Peyer's patch (tissue), 4 donors: ENCODE results near the gene GARIN5A. TPM values are rescaled to one million over a fixed set of nuclear protein-coding genes. Genes with fewer than 3 reads are reported as not detected.

Experiments used
- DNase-seq, 3 donors: peaks; one replicate each; pipeline ENCODE4 v3.0.0-alpha.2; 2017 to 2019
- H3K27ac ChIP-seq, 4 donors: fragments of 200-600 bp; sonication (generic); one replicate each; pipeline ENCODE4 v1.5.1; 2016 to 2019
- H3K27me3 ChIP-seq, 2 donors: fragments of 200-600 bp; sonication (generic); one replicate each; pipeline ENCODE4 v1.5.1; 2019
- H3K36me3 ChIP-seq, 3 donors: fragments of 200-600 bp; sonication (generic); one replicate each; pipeline ENCODE4 v1.5.1; 2016 to 2019
- H3K4me1 ChIP-seq, 4 donors: fragments of 200-600 bp; sonication (generic); one replicate each; pipeline ENCODE4 v1.5.1; 2016 to 2019
- H3K4me3 ChIP-seq, 4 donors: fragments of 200-600 bp; sonication (generic); 1 replicate in 3 of 4; 2 replicates in 1 of 4; pipeline ENCODE4 v1.5.1; 2016 to 2019; ENCODE audit warnings: mild to moderate bottlenecking in 1 of 4
- H3K9me3 ChIP-seq, 4 donors: fragments of 200-600 bp; sonication (generic); one replicate each; pipeline ENCODE4 v1.5.1; 2016 to 2019; ENCODE audit warnings: mild to moderate bottlenecking in 1 of 4
- POLR2A ChIP-seq, 2 donors: fragments of 450-650 bp; IDR thresholded peaks; one replicate each; pipeline ENCODE4 v1.5.1; 2017; ENCODE audit warnings: antibody characterized with exemption in 2 of 2, mild to moderate bottlenecking in 2 of 2, moderate library complexity in 2 of 2
- total RNA-seq, 4 donors: library from RNA; depleted of rRNA; stranded (reverse); fragments of >200 nt; gene quantifications; one replicate each; pipeline ENCODE4 v1.1.0, GENCODE V29; 2016
- TF ChIP-seq, protein P1 (sequence below), 6 experiments: fragments of 450-650 bp in 4 of 6; fragments of 200-600 bp in 2 of 6; sonication (generic) in 1 of 6; IDR thresholded peaks; one replicate each; pipeline ENCODE4 v1.5.1; 2017 to 2019; ENCODE audit warnings: antibody characterized with exemption in 6 of 6, mild to moderate bottlenecking in 3 of 6, moderate library complexity in 1 of 6

GARIN5A gene
- total RNA-seq, 4 donors from 2014 or later, result 2.0 to 2.5 TPM; not detected in 2

DNA sequence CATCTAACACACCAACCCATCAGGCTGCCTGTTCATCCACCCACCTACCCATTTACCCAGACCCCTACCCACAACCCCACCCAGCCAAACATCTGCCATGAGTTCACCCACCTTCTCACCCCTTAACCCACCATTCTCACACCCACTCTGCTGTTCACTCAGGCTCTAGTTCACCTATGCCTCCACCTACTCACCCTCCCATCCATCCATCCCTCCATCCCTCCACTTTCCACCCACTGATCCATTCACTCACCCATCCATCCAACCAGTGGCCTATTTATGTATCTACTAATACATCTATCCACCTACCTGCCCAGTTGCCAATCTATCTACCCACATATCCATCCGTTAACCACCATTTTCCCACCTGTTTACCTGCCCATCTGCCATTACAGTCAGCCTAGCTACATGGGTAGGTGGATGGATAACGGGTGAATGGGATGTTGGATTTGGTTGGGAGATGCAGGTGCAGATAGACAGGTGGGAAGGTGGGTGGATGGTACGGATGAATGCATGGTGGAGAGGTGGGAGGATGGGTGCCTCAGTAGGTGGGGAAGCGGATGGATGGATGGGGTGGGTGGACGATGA lies 38.7 kb downstream of the GARIN5A start:
- no peak for DNase-seq
- Histone ChIP-seq H3K9me3 (no peaks in the 10 kb centered on the region), H3K36me3 (no peaks in the 10 kb centered on the region), H3K27me3 (peaks cover 0 to 1% of the 10 kb centered on the region in 2 donors), H3K27ac (no peak overlapping the region), H3K4me1 (peaks cover 0 to 10% (median 0%) of the 10 kb centered on the region in 4 donors), H3K4me3 (no peak overlapping the region)
- TF ChIP-seq, protein P1, sequence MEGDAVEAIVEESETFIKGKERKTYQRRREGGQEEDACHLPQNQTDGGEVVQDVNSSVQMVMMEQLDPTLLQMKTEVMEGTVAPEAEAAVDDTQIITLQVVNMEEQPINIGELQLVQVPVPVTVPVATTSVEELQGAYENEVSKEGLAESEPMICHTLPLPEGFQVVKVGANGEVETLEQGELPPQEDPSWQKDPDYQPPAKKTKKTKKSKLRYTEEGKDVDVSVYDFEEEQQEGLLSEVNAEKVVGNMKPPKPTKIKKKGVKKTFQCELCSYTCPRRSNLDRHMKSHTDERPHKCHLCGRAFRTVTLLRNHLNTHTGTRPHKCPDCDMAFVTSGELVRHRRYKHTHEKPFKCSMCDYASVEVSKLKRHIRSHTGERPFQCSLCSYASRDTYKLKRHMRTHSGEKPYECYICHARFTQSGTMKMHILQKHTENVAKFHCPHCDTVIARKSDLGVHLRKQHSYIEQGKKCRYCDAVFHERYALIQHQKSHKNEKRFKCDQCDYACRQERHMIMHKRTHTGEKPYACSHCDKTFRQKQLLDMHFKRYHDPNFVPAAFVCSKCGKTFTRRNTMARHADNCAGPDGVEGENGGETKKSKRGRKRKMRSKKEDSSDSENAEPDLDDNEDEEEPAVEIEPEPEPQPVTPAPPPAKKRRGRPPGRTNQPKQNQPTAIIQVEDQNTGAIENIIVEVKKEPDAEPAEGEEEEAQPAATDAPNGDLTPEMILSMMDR (IDR thresholded peaks at IDR 0.05), result no peak
- no peak for TF ChIP-seq POLR2A (IDR thresholded peaks at IDR 0.05)

DNA sequence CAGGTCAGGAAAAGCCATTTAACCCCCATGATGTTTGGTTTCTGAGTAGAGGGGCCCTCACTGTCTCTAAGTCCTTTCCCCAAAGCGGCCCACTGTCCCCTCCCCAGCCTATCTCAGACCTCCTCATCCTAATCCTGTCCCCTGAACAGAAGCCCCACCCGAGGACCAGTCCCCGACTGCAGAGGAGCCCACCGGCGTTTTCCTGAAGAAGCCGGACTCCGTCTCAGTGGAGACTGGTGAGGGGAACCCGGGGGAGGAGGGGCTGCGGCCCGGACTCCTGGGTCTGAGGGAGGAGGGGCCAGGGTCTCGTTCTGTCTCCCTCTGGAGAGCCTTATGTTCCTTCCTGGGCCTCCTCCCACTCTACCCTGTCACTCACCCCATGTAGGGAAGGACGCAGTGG lies 41.0 kb downstream of the GARIN5A start:
- DNase-seq, result peak in 1 of 3 donors; percentile 24
- Histone ChIP-seq H3K36me3 (no peaks in the 10 kb centered on the region), H3K27ac (no peak overlapping the region), H3K27me3 (peaks cover 0 to 11% of the 10 kb centered on the region in 2 donors), H3K4me1 (peaks cover 0 to 25% (median 16%) of the 10 kb centered on the region in 4 donors), H3K9me3 (no peaks in the 10 kb centered on the region), H3K4me3 (no peak overlapping the region)
- TF ChIP-seq, protein P1 (IDR thresholded peaks at IDR 0.05), result no peak
- TF ChIP-seq POLR2A (IDR thresholded peaks at IDR 0.05), result no peak

DNA sequence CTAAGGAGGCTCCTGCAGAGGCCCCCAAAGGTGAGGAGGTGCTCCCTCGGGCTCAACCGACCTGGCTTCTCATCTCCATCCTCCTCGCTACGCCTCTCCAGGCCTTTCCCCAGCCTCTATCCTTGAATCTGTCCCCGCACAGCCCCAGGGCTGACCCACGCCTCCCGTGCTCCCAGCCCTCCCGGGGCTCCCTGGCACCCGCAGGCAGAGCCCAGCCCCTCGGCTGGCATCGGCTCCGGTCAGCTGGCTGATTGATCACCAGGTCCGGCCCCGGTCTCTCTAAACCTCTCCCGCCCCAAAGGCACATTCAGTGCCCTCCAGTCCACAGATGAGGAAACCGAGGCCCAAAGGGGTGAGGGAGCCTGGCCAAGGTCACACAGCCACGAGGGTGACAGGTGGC lies 41.4 kb downstream of the GARIN5A start:
- Histone ChIP-seq H3K9me3 (no peaks in the 10 kb centered on the region), H3K4me1 (peaks cover 0 to 25% (median 17%) of the 10 kb centered on the region in 4 donors), H3K4me3 (no peak overlapping the region), H3K27ac (peak overlapping the region in 1 of 4 donors; percentile 15), H3K27me3 (peaks cover 0 to 11% of the 10 kb centered on the region in 2 donors), H3K36me3 (no peaks in the 10 kb centered on the region)
- TF ChIP-seq, protein P1 (IDR thresholded peaks at IDR 0.05), result no peak
- TF ChIP-seq POLR2A (IDR thresholded peaks at IDR 0.05), result no peak
- no peak for DNase-seq

- Histone ChIP-seq H3K4me1 (peaks cover 0 to 25% (median 17%) of the 10 kb centered on the region in 4 donors), H3K27ac (peak overlapping the region in 1 of 4 donors; percentile 15), H3K36me3 (no peaks in the 10 kb centered on the region), H3K9me3 (no peaks in the 10 kb centered on the region), H3K27me3 (peaks cover 0 to 11% of the 10 kb centered on the region in 2 donors), H3K4me3 (no peak overlapping the region)
- peak; percentile 39 to 86 (median 83) for DNase-seq
- TF ChIP-seq POLR2A (IDR thresholded peaks at IDR 0.05), result no peak
- TF ChIP-seq, protein P1 (IDR thresholded peaks at IDR 0.05), result no peak
Observed at GRCh38 chr19:50434525-50434924, 42.1 kb downstream of the GARIN5A start.

DNA sequence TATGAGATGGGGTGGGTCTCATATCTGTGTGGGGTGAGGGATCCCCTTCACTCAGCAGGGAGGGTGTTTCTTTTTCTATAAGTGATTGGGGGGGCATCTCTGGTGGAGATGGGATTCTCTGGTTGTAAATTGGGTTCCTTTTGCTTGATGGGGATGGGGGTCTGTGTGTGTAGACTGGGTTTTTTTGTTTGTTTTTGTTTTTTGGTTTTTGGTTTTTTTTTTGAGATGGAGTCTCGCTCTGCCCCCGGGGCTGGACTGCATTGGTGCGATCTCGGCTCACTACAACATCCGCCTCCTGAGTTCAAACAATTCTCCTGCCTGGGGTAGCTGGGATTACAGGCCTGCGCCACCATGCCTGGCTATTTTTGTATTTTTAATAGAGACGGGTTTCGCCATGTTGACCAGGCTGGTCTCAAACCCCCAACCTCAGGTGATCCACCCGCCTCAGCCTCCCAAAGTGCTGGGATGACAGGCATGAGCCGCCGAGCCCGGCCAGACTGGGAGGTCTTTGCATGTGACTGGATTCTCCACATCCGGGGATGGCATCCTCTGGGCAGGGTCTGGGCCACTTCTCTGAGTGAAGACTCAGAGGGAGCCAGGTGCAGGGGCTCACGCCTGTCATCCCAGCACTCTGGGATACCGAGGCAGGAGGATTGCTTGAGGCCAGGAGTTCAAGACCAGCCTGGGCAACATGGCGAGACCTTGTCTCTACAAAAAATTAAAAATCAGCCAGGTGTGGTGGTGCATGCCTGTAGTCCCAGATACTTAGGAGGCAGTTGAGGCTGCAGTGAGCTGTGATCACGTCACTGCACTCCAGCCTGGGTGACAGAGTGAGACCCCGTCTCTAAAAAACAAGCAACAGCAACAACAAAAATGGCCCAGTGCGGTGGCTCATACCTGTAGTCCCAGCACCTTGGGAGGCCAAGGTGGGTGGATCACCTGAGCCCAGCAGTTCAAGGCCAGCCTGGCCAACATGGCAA lies 43.2 kb downstream of the GARIN5A start:
- peaks cover 0 to 11% of the 10 kb centered on the region in 2 donors for H3K27me3 ChIP-seq

More for the DNA sequence above, 43.2 kb downstream of the GARIN5A start:
- no peak for TF ChIP-seq POLR2A (IDR thresholded peaks at IDR 0.05)
- TF ChIP-seq, protein P1 (IDR thresholded peaks at IDR 0.05), result no peak
- peak in 1 of 3 donors; percentile 33 for DNase-seq
- Histone ChIP-seq H3K27ac (peak overlapping the region in 1 of 4 donors; percentile 81), H3K36me3 (no peaks in the 10 kb centered on the region), H3K4me3 (no peak overlapping the region), H3K4me1 (peaks cover 0 to 25% (median 17%) of the 10 kb centered on the region in 4 donors), H3K9me3 (no peaks in the 10 kb centered on the region)
